A673 (cell line): ENCODE results near the gene AADACL4. TPM values are rescaled to one million over a fixed set of nuclear protein-coding genes. Genes with fewer than 3 reads are reported as not detected.

ENCODE experiments used
- Bru-seq: library from RNA; stranded (reverse); fragments of 400-500 nt; gene quantifications from one replicate; lab custom pipeline; 2021; lab: Mats Ljungman, UMichigan
- BruChase-seq, 2 experiments: library from RNA; stranded (reverse); fragments of 400-500 nt; gene quantifications; one replicate each; lab custom pipeline; 2021; lab: Mats Ljungman, UMichigan
- BruUV-seq: library from RNA; stranded (reverse); fragments of 400-500 nt; replicated peaks from 2 replicates; lab custom pipeline; 2021; lab: Mats Ljungman, UMichigan
- CTCF ChIA-PET: fragments of 300-600 bp; sonication (Branson Sonifier 250); formaldehyde crosslinking; loops from one replicate; lab custom pipeline; 2022; ENCODE audit warnings: antibody characterized with exemption; lab: Charles Lee
- POLR2A ChIA-PET: fragments of 300-600 bp; sonication (Branson Sonifier 250); formaldehyde crosslinking; loops from one replicate; lab custom pipeline; 2022; ENCODE audit warnings: antibody characterized with exemption; ENCODE audit not compliant: low non-redundant PET; lab: Charles Lee
- DNase-seq: peaks from one replicate; pipeline ENCODE4 v3.0.0-alpha.2; 2015; ENCODE audit warnings: low spot score
- H3K27ac ChIP-seq: fragments of 200-600 bp; sonication (generic); 2 replicates; pipeline ENCODE4 v1.5.1; 2016; ENCODE audit warnings: mixed run types, low read depth, mild to moderate bottlenecking, mixed read lengths, antibody characterized with exemption, low read length; ENCODE audit not compliant: poor library complexity, severe bottlenecking
- H3K27me3 ChIP-seq: fragments of 200-600 bp; sonication (generic); replicated peaks from 2 replicates; pipeline ENCODE4 v1.6.1; 2017; ENCODE audit warnings: mixed run types, low read depth, mild to moderate bottlenecking, mixed read lengths, antibody characterized with exemption, low read length; ENCODE audit not compliant: insufficient read depth, poor library complexity
- H3K36me3 ChIP-seq: fragments of 200-600 bp; sonication (generic); 2 replicates; pipeline ENCODE4 v1.6.1; 2016; ENCODE audit warnings: mixed run types, mild to moderate bottlenecking, mixed read lengths, antibody characterized with exemption, low read length; ENCODE audit not compliant: insufficient read depth, poor library complexity, severe bottlenecking
- H3K4me1 ChIP-seq: fragments of 200-600 bp; sonication (generic); 2 replicates; pipeline ENCODE4 v1.6.1; 2017; ENCODE audit warnings: mixed run types, mild to moderate bottlenecking, mixed read lengths, antibody characterized with exemption, low read length; ENCODE audit not compliant: insufficient read depth, poor library complexity, severe bottlenecking
- H3K4me3 ChIP-seq: fragments of 200-600 bp; sonication (generic); 2 replicates; pipeline ENCODE4 v1.5.1; 2016; ENCODE audit warnings: low read depth, mixed run types, mild to moderate bottlenecking, mixed read lengths, low read length; ENCODE audit not compliant: poor library complexity, severe bottlenecking
- H3K9me3 ChIP-seq: fragments of 200-600 bp; sonication (generic); 2 replicates; pipeline ENCODE4 v1.6.1; 2016; ENCODE audit warnings: mixed run types, low read depth, mild to moderate bottlenecking, mixed read lengths, antibody characterized with exemption, low read length; ENCODE audit not compliant: poor library complexity, severe bottlenecking
- EZH2 ChIP-seq: fragments of 200-600 bp; sonication (generic); IDR thresholded peaks from 2 replicates; pipeline ENCODE4 v1.6.1; 2017; ENCODE audit warnings: borderline replicate concordance, low read depth, mild to moderate bottlenecking, mixed read lengths, antibody characterized with exemption, low read length; ENCODE audit not compliant: poor library complexity, severe bottlenecking
- intact Hi-C: fragments of 100-400 bp; cut with micrococcal nuclease; formaldehyde crosslinking; loops from one replicate; pipeline ENCODE4 v1.10.0; 2022; ENCODE audit not compliant: unreplicated experiment
- long read RNA-seq: library from polyadenylated mRNA; stranded (forward); transcript quantifications from one replicate; pipeline ENCODE4 v2.0.0, GENCODE V29; 2022
- total RNA-seq: library from RNA; stranded (reverse); gene quantifications from 2 replicates; pipeline ENCODE4 v1.2.3, GENCODE V29; 2021
- TF ChIP-seq, protein P1 (sequence below): fragments of 300-800, 200-600 bp; sonication (generic); conservative IDR thresholded peaks from 2 replicates; pipeline ENCODE4 v1.5.1; 2017; ENCODE audit warnings: low read depth, mild to moderate bottlenecking, antibody characterized with exemption, low read length, moderate library complexity, mixed read lengths

Gene AADACL4
- 0.43 TPM in 1 of 2 replicates, not detected in the other for total RNA-seq
- Bru-seq, nascent RNA = percentile 29 among the genes with signal in this experiment
- BruChase-seq, experiment 1, labeled RNA remaining after a 2-hour chase = percentile 34 among the genes with signal in this experiment
- BruChase-seq, experiment 2, labeled RNA remaining after a 6-hour chase = percentile 34 among the genes with signal in this experiment
- long read RNA-seq, partial matches to known transcripts = 0 of 1 reads
- long read RNA-seq, other reads (novel, unspliced or antisense) = 1 of 1 reads

DNA sequence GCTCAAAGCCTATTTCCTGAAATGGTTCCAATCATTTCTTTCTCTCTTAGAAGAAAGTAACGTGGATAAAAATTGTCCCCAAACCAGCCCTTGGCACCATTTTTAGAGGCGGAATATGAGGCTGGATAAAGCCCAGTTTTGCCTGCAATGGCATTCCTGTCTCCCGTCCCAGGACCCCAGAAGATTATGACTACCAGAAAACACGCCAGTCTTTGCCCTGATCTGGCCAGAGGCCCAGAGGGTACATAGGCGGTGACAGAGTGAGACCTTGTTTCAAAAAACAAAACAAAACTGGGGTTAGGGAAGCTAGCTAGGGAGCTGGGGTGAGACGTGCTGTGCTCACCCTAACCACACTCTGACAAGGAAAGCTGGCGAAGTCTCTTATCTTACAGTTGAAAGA lies at the start of gene AADACL4:
Gene AADACL4 (plus strand): TSS at position 301 of the 400 bp plus-strand sequence. CDS start 462 bp downstream, outside the sequence.
- no peak for DNase-seq
- no peak within 1 kb of the TSS for H3K27ac ChIP-seq
- H3K4me3 ChIP-seq = no peak within 1 kb of the TSS
- no peaks in the 10 kb centered on the region for H3K27me3 ChIP-seq
- intact Hi-C loops = no loop called here
- ChIA-PET CTCF (no interaction called here), POLR2A (no interaction called here)
- no peaks in the 10 kb centered on the region for H3K4me1 ChIP-seq
- H3K36me3 ChIP-seq = no peaks in the 10 kb centered on the region
- no peak for TF ChIP-seq EZH2
- TF ChIP-seq, protein P1, sequence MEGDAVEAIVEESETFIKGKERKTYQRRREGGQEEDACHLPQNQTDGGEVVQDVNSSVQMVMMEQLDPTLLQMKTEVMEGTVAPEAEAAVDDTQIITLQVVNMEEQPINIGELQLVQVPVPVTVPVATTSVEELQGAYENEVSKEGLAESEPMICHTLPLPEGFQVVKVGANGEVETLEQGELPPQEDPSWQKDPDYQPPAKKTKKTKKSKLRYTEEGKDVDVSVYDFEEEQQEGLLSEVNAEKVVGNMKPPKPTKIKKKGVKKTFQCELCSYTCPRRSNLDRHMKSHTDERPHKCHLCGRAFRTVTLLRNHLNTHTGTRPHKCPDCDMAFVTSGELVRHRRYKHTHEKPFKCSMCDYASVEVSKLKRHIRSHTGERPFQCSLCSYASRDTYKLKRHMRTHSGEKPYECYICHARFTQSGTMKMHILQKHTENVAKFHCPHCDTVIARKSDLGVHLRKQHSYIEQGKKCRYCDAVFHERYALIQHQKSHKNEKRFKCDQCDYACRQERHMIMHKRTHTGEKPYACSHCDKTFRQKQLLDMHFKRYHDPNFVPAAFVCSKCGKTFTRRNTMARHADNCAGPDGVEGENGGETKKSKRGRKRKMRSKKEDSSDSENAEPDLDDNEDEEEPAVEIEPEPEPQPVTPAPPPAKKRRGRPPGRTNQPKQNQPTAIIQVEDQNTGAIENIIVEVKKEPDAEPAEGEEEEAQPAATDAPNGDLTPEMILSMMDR = no peak
- no TSS peak for BruUV-seq
- H3K9me3 ChIP-seq = peaks cover 26% of the 10 kb centered on the region

DNA sequence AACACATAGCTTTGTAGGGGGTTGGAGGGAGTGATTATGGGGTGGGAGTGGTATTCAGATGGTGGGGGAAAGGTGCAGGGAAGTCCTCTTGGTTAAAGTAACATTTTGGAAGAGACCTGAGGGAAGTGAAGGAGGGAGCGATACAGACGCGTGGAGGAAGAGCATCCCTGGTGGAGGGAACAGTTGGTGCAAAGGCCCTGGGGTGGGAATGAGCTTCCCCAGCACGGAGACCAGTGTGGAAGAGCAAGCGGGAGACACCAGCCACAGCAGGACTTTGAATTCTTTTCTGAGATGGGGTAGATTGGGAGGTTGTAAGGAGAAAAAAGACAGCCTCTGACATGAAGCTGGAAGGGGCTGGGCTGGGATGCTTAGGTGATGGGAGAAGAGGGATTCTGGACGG lies 49.4 kb upstream of the AADACL4 start:
- H3K27ac ChIP-seq = no peak overlapping the region
- ChIA-PET POLR2A (no interaction called here), CTCF (no interaction called here)
- intact Hi-C loops = no loop called here
- no peaks in the 10 kb centered on the region for H3K9me3 ChIP-seq
- H3K27me3 ChIP-seq = no peaks in the 10 kb centered on the region
- TF ChIP-seq EZH2 = no peak
- TF ChIP-seq, protein P1 = no peak
- no peaks in the 10 kb centered on the region for H3K36me3 ChIP-seq
- H3K4me3 ChIP-seq = no peak overlapping the region
- no TSS peak for BruUV-seq
- no peaks in the 10 kb centered on the region for H3K4me1 ChIP-seq
- DNase-seq = no peak

DNA sequence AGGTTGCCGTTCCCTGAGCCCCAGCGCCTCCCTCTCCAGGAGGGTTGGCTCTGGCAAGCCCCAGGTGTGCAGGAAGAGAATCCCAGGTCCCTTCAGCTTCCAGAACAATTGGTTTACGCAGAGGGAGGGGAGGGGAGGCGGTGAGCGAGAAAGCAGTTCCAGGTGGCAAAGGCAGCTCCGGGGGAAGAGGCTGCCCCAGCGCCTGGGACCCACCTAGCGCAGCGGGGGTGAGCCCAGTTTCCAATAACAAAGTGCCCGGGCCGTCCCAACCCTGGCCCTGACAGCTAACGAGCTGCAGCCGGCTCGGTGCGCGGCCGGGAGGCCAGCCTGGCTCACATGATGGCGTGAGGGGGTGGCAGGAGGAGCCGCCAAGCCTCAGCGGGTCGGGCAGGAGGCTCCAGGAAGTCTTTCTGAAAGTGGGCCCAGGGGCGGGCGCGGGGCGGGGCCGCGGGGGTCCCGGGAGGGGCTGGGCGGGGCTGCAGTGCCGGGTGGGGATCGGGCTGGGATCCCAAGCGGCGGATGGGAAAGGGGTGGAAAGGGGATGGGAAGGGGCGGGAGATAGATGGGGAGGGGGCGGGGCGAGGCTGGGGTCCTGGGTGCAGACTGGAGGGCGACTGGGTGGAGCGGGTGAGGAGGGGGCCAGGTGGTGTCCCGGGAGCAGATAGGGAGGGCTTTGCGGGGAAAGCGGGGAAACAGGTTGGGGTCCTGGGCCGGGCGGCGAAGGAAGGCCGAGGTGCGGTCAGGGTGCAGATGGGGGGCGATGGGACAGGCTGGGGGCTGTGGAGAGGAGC lies 48.7 kb upstream of the AADACL4 start:
- intact Hi-C loops = no loop called here
- POLR2A ChIA-PET = no interaction called here
- H3K4me1 ChIP-seq = no peaks in the 10 kb centered on the region
- no TSS peak for BruUV-seq
- CTCF ChIA-PET = no interaction called here
- no peaks in the 10 kb centered on the region for H3K27me3 ChIP-seq
- DNase-seq = no peak
- H3K27ac ChIP-seq = no peak overlapping the region
- TF ChIP-seq, protein P1 = no peak
- no peak for TF ChIP-seq EZH2
- no peak overlapping the region for H3K4me3 ChIP-seq
- no peaks in the 10 kb centered on the region for H3K36me3 ChIP-seq
- H3K9me3 ChIP-seq = no peaks in the 10 kb centered on the region
